ENCODE data around the gene KDM4C. TPM values are rescaled to one million over a fixed set of nuclear protein-coding genes. Genes with fewer than 3 reads are reported as not detected.

Gene KDM4C
- total and polyA plus RNA-seq, 2 experiments from 2014 or later, result 14.3 to 20.6 TPM

DNA sequence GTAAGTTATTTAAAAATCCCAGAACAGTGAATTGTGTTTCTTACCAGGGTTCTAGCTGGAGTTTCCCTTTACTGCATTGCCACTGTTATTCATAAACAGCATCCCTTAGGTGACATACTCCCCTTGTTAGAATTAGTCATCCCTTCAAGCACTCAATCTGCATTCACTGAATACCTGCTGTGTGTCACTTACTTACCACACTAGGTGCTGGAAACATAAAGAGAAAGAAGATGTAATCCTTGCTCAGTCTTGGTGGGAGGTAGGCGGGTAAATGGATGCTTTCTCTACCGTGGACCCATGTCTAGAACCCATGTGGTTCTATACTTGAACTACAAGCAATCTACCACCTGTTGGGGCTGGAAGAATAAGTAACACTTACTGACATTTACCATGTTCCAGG lies 371.6 kb downstream of the KDM4C start:
- Histone ChIP-seq H3K79me2 (ENCODE audit: insufficient read depth) (no peaks in the 10 kb centered on the region), H3K4me2 (ENCODE audit: unreplicated experiment) (no peak overlapping the region), H3K9ac (no peak overlapping the region), H3K4me1 (ENCODE audit: insufficient read depth) (no peaks in the 10 kb centered on the region), H4K20me1 (ENCODE audit: insufficient read depth) (no peaks in the 10 kb centered on the region), H3K4me3 (no peak overlapping the region), H3K9me2 (ENCODE audit: insufficient read depth) (no peaks in the 10 kb centered on the region), H3K36me3 (ENCODE audit: low read depth) (peaks cover 16% of the 10 kb centered on the region; the same call in 1 of the 2 replicates), H3F3A (ENCODE audit: insufficient read depth) (no peaks in the 10 kb centered on the region), H3K27ac (no peak overlapping the region), H3K9me3 (ENCODE audit: low read depth) (no peaks in the 10 kb centered on the region), H3K27me3 (replicated peaks; ENCODE audit: insufficient read depth) (no peaks in the 10 kb centered on the region), H2AFZ (no peak overlapping the region)
- in situ Hi-C loops (cut with MboI), result no loop called here
- 73 to 80% methylated on average over 2 of the region's 2 CpGs for WGBS, 2 experiments (ENCODE audit: low coverage in 1 of 2, low lambda C conversion rate in 2 of 2, missing lambda C conversion rate in 2 of 2)
- TF ChIP-seq EZH2 (IDR thresholded peaks at IDR 0.05; ENCODE audit: insufficient read depth, poor library complexity, severe bottlenecking), result no peak
- TF ChIP-seq EZH2phosphoT487 (IDR thresholded peaks at IDR 0.05; ENCODE audit: insufficient read depth, low read depth), result no peak
- DNase-seq, result no peak

DNA sequence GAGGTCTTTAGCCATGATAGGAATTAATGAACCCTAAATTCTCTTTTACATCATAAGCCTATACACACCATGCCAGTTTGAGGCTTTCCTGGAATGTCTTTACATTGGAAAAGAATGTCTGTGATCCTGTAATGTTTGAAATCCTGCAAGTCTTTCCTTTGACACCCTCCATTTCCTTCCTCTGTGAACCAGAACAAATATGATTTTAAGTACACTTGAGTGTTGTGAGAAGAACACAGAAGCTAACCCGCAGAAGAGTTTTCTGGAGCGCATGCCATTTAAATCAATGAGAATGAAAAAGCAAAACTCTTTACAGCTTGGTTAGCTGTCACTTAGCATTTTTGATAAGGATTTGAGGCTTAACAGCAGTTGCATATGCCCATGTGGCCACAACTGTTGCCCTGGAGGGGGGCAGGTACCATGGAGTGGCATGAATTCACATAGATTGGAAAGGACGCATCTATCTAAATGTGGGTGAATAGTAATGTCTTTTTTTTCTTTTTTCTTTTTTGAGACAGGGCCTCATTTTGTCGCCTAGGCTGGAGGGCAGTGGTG lies 372.6 kb downstream of the KDM4C start:
- H3K9me3 ChIP-seq (ENCODE audit: low read depth), result no peaks in the 10 kb centered on the region
- H3K9me2 ChIP-seq (ENCODE audit: insufficient read depth), result no peaks in the 10 kb centered on the region
- no peak overlapping the region for H3K9ac ChIP-seq
- WGBS, 2 experiments (ENCODE audit: low coverage in 1 of 2, low lambda C conversion rate in 2 of 2, missing lambda C conversion rate in 2 of 2), result 69 to 75% methylated on average over 4 of the region's 4 CpGs
- in situ Hi-C loops (cut with MboI), result no loop called here
- no peak overlapping the region for H3K4me3 ChIP-seq
- H3K27ac ChIP-seq, result no peak overlapping the region
- no peaks in the 10 kb centered on the region for H3K27me3 ChIP-seq (replicated peaks; ENCODE audit: insufficient read depth)
- no peak for TF ChIP-seq EZH2phosphoT487 (IDR thresholded peaks at IDR 0.05; ENCODE audit: insufficient read depth, low read depth)
- no peaks in the 10 kb centered on the region for H3K4me1 ChIP-seq (ENCODE audit: insufficient read depth)
- no peaks in the 10 kb centered on the region for H3K79me2 ChIP-seq (ENCODE audit: insufficient read depth)
- no peaks in the 10 kb centered on the region for H4K20me1 ChIP-seq (ENCODE audit: insufficient read depth)
- DNase-seq, result no peak
- H3K4me2 ChIP-seq (ENCODE audit: unreplicated experiment), result no peak overlapping the region
- H3F3A ChIP-seq (ENCODE audit: insufficient read depth), result no peaks in the 10 kb centered on the region
- H2AFZ ChIP-seq, result no peak overlapping the region
- peaks cover 16% of the 10 kb centered on the region; the same call in 1 of the 2 replicates for H3K36me3 ChIP-seq (ENCODE audit: low read depth)

DNA sequence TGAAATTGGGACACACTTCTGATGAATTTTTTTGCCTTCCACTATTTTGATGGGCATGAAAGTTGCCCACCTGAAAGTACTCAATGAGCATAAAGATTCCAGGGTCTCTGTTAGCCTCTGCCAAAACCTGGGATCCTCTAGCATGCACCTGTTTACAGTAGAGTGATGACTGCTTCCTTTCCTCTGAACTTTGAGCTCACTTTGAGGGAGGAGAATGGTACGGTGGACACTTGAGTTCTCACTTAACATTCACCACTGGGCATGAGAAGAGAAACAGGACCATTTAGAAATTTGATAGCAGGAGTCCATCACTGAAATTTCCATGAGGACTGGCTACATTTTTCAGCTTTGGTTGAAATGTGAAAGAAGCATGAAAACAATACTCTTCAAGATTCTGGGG lies 374.8 kb downstream of the KDM4C start:
- Histone ChIP-seq H2AFZ (no peak overlapping the region), H3K4me1 (ENCODE audit: insufficient read depth) (no peaks in the 10 kb centered on the region), H3K79me2 (ENCODE audit: insufficient read depth) (no peaks in the 10 kb centered on the region), H3K36me3 (ENCODE audit: low read depth) (peaks cover 16% of the 10 kb centered on the region; the same call in 1 of the 2 replicates), H3K4me3 (no peak overlapping the region), H3F3A (ENCODE audit: insufficient read depth) (no peaks in the 10 kb centered on the region), H3K9me2 (ENCODE audit: insufficient read depth) (no peaks in the 10 kb centered on the region), H3K4me2 (ENCODE audit: unreplicated experiment) (no peak overlapping the region), H4K20me1 (ENCODE audit: insufficient read depth) (no peaks in the 10 kb centered on the region), H3K27ac (no peak overlapping the region), H3K27me3 (replicated peaks; ENCODE audit: insufficient read depth) (no peaks in the 10 kb centered on the region), H3K9ac (no peak overlapping the region), H3K9me3 (ENCODE audit: low read depth) (no peaks in the 10 kb centered on the region)
- DNase-seq, result no peak
- TF ChIP-seq EZH2phosphoT487 (IDR thresholded peaks at IDR 0.05; ENCODE audit: insufficient read depth, low read depth) (no peak), EZH2 (IDR thresholded peaks at IDR 0.05; ENCODE audit: insufficient read depth, poor library complexity, severe bottlenecking) (no peak)
- 0% methylated on average over 1 of the region's 1 CpG for WGBS, 2 experiments (ENCODE audit: low coverage in 1 of 2, low lambda C conversion rate in 2 of 2, missing lambda C conversion rate in 2 of 2)
- in situ Hi-C loops (cut with MboI), result no loop called here

DNA sequence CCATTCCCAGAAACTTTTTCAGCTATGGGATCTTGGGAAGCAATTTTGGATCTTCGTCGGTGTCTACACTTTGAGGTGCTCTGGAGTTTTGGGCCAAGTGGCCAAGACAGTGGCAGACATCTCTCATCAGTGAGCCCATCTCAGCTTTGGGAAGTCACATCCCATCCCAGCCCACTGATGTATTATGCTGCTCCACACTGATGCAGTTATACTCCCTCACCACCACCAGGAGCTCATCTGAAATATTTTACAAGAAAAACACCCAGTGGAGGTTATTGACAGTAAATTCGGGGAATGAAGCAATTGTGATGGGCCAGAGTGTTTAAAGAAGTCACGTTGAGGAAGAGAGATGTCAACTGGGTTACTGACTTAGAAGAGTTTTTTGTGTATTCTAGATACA lies 378.0 kb downstream of the KDM4C start:
- no peak for DNase-seq
- Histone ChIP-seq H3K9me2 (ENCODE audit: insufficient read depth) (no peaks in the 10 kb centered on the region), H3K4me2 (ENCODE audit: unreplicated experiment) (no peak overlapping the region), H3K9me3 (ENCODE audit: low read depth) (no peaks in the 10 kb centered on the region), H3K27ac (no peak overlapping the region), H3K4me3 (no peak overlapping the region), H3K4me1 (ENCODE audit: insufficient read depth) (no peaks in the 10 kb centered on the region), H3K9ac (no peak overlapping the region), H4K20me1 (ENCODE audit: insufficient read depth) (no peaks in the 10 kb centered on the region), H3K36me3 (ENCODE audit: low read depth) (0 out of 2 replicates have a peak, but pooled peaks cover 3% of the 10 kb centered on the region), H3K27me3 (replicated peaks; ENCODE audit: insufficient read depth) (no peaks in the 10 kb centered on the region), H2AFZ (no peak overlapping the region), H3F3A (ENCODE audit: insufficient read depth) (no peaks in the 10 kb centered on the region), H3K79me2 (ENCODE audit: insufficient read depth) (no peaks in the 10 kb centered on the region)
- no peak for TF ChIP-seq EZH2phosphoT487 (IDR thresholded peaks at IDR 0.05; ENCODE audit: insufficient read depth, low read depth)
- TF ChIP-seq EZH2 (IDR thresholded peaks at IDR 0.05; ENCODE audit: insufficient read depth, poor library complexity, severe bottlenecking), result no peak
- WGBS, 2 experiments (ENCODE audit: low coverage in 1 of 2, low lambda C conversion rate in 2 of 2, missing lambda C conversion rate in 2 of 2), result 90 to 97% methylated on average over 4 of the region's 4 CpGs
- in situ Hi-C loops (cut with MboI), result no loop called here

DNA sequence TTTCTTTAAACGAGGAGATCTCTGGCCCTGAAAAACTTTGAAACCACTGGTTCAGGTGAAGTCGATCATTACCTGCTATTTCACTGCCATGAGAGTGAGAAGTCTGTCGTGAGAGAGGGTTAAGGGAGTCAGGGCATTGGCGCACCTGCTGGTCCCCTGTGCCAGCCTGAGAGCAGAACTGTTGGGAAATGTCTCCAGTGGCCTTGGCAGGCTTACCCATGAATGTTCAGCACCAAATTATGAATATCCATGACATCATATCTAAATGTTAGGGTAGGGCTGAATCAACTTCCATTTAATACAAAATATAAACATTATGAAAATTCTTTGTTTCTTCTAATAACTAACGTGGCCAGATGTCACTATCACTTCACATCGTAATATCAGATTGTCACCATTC lies 379.3 kb downstream of the KDM4C start:
- no peak for DNase-seq
- Histone ChIP-seq H2AFZ (no peak overlapping the region), H3K27me3 (replicated peaks; ENCODE audit: insufficient read depth) (no peaks in the 10 kb centered on the region), H4K20me1 (ENCODE audit: insufficient read depth) (no peaks in the 10 kb centered on the region), H3K4me2 (ENCODE audit: unreplicated experiment) (no peak overlapping the region), H3K9ac (no peak overlapping the region), H3K4me3 (no peak overlapping the region), H3K36me3 (ENCODE audit: low read depth) (no peaks in the 10 kb centered on the region), H3K4me1 (ENCODE audit: insufficient read depth) (no peaks in the 10 kb centered on the region), H3K79me2 (ENCODE audit: insufficient read depth) (no peaks in the 10 kb centered on the region), H3K9me2 (ENCODE audit: insufficient read depth) (no peaks in the 10 kb centered on the region), H3K9me3 (ENCODE audit: low read depth) (no peaks in the 10 kb centered on the region), H3F3A (ENCODE audit: insufficient read depth) (no peaks in the 10 kb centered on the region), H3K27ac (no peak overlapping the region)
- in situ Hi-C loops (cut with MboI), result no loop called here
- TF ChIP-seq EZH2 (IDR thresholded peaks at IDR 0.05; ENCODE audit: insufficient read depth, poor library complexity, severe bottlenecking) (no peak), EZH2phosphoT487 (IDR thresholded peaks at IDR 0.05; ENCODE audit: insufficient read depth, low read depth) (no peak)
- 84 to 85% methylated on average over 6 of the region's 6 CpGs for WGBS, 2 experiments (ENCODE audit: low coverage in 1 of 2, low lambda C conversion rate in 2 of 2, missing lambda C conversion rate in 2 of 2)
